ENCODE data around the gene SH3D21.
A peak's percentile ranks its signal among the peaks of the same experiment; 100 is the strongest.

Gene SH3D21

GRCh38 chr1:36303244-36303643 lies 2.9 kb upstream of the SH3D21 start:
- no peak for DNase-seq (ENCODE audit: extremely low read depth in 1 of 2, low read depth in 1 of 2)

- DNase-seq (ENCODE audit: extremely low read depth in 1 of 2, low read depth in 1 of 2) = no peak
Observed at GRCh38 chr1:36303650-36304360, 2.4 kb upstream of the SH3D21 start.

- no peak for DNase-seq (ENCODE audit: extremely low read depth in 1 of 2, low read depth in 1 of 2)
Observed at GRCh38 chr1:36304521-36304920, 1.6 kb upstream of the SH3D21 start.

GRCh38 chr1:36304970-36305914 lies 926 bp upstream of the SH3D21 start:
- DNase-seq (ENCODE audit: extremely low read depth in 1 of 2, low read depth in 1 of 2) = peak in 1 of 2 donors; percentile 57

GRCh38 chr1:36305915-36306209 lies 306 bp upstream of the SH3D21 start:
- DNase-seq (ENCODE audit: extremely low read depth in 1 of 2, low read depth in 1 of 2) = no peak

- DNase-seq (ENCODE audit: extremely low read depth in 1 of 2, low read depth in 1 of 2) = peak; percentile 89
Observed at GRCh38 chr1:36306902-36307456, 811 bp downstream of the SH3D21 start.

- no peak for DNase-seq (ENCODE audit: extremely low read depth in 1 of 2, low read depth in 1 of 2)
Observed at GRCh38 chr1:36307601-36308330, 1.6 kb downstream of the SH3D21 start.

- DNase-seq (ENCODE audit: extremely low read depth in 1 of 2, low read depth in 1 of 2) = no peak
Observed at GRCh38 chr1:36309397-36309796, 3.2 kb downstream of the SH3D21 start.

- DNase-seq (ENCODE audit: extremely low read depth in 1 of 2, low read depth in 1 of 2) = no peak
Observed at GRCh38 chr1:36320291-36320761, 14.2 kb downstream of the SH3D21 start.

GRCh38 chr1:36320767-36321118 lies 14.6 kb downstream of the SH3D21 start:
- DNase-seq (ENCODE audit: extremely low read depth in 1 of 2, low read depth in 1 of 2) = no peak

GRCh38 chr1:36321119-36321951 lies 15.2 kb downstream of the SH3D21 start:
- DNase-seq (ENCODE audit: extremely low read depth in 1 of 2, low read depth in 1 of 2) = no peak

GRCh38 chr1:36322041-36322785 lies 16.0 kb downstream of the SH3D21 start:
- no peak for DNase-seq (ENCODE audit: extremely low read depth in 1 of 2, low read depth in 1 of 2)

- peak in 1 of 2 donors; percentile 39 for DNase-seq (ENCODE audit: extremely low read depth in 1 of 2, low read depth in 1 of 2)
Observed at GRCh38 chr1:36322786-36323635, 16.8 kb downstream of the SH3D21 start.

GRCh38 chr1:36323636-36324352 lies 17.6 kb downstream of the SH3D21 start, which contains the start of gene EVA1B:
TSS of gene EVA1B (minus strand) at chr1:36323645. CDS start at chr1:36323037, 608 bp downstream.
- peak in 1 of 2 donors; percentile 42 for DNase-seq (ENCODE audit: extremely low read depth in 1 of 2, low read depth in 1 of 2)

- DNase-seq (ENCODE audit: extremely low read depth in 1 of 2, low read depth in 1 of 2) = no peak
Observed at GRCh38 chr1:36324353-36324703, 18.2 kb downstream of the SH3D21 start.

- no peak for DNase-seq (ENCODE audit: extremely low read depth in 1 of 2, low read depth in 1 of 2)
Observed at GRCh38 chr1:36326499-36326898, 20.3 kb downstream of the SH3D21 start.

GRCh38 chr1:36327421-36328087 lies 21.4 kb downstream of the SH3D21 start:
- DNase-seq (ENCODE audit: extremely low read depth in 1 of 2, low read depth in 1 of 2) = no peak

Data from stimulated activated CD8-positive, alpha-beta memory T cell treated with anti-CD3 and anti-CD28 coated beads, Interleukin-7, amount 100 ng/mL, for 48 hours (primary cell).